GM19035 (cell line): ENCODE measurements around the gene APOB.

Experiments
- ATAC-seq: cut with Tn5 transposase; IDR thresholded peaks from one replicate; pipeline ENCODE4 v1.9.1; 2021; ENCODE audit not compliant: unreplicated experiment

The APOB gene

DNA sequence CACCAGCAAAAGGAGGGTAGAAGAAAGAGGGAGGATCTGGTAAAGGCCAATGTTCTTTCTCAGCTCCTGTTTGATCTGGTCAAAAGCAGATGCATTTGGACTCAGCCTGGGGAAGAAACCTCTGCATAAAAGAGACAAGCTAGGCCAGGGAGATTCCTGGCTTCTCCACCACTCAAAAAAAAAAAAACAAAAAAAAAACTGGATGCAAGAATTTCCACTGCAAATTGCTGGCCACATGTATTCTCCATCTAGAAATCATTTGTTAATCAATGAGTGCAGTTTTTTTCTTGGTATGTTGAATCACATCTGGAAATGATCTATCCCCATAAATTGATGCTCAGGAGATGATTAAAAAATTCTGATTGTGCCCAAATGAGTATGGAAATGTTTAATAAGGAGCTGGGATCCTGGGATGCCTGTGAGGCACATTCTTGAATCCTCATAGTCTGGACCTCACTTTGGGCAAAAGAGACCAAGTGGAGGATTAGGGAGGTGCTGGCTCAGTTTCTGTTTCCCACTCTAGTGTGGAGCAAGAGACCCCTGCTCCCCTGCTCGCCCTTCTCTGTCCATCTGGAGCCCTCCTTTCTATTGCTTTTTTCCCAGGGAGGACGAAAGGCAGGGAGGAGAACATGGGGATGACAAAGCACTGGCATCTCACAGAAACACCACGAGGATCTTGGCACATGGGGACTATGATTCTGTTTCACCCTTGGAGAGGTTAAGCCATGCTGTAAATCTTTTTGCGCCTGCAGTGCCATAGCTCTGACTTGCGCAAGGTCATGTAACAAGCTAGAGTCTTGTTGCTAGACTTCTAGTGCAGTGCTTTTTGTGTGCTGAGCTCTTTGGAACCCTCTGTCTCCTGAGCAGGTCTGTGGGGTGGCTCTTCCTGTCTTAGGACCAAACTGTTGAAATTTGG is 57.6 kb downstream of the APOB start:
- ATAC-seq, result no peak

DNA sequence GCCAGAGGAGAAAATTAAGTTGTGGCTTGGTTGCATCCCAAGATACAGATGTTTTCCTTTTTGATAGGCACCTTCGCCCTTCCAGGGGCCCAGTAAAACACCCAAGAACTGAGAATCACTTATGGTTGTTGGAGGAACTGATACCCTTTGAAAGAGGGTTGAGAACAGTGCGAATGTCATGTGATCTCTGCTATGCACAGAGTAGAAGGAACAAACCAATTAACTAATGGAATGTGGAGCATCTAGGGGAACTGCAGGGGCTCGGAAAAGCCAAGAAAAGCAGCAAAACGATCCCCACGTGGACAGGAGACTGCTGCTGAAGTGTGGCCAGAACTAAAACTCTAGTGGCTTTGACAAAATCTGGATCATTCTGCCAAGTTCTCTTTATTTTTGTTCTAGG is 58.8 kb downstream of the APOB start:
- ATAC-seq, result no peak

DNA sequence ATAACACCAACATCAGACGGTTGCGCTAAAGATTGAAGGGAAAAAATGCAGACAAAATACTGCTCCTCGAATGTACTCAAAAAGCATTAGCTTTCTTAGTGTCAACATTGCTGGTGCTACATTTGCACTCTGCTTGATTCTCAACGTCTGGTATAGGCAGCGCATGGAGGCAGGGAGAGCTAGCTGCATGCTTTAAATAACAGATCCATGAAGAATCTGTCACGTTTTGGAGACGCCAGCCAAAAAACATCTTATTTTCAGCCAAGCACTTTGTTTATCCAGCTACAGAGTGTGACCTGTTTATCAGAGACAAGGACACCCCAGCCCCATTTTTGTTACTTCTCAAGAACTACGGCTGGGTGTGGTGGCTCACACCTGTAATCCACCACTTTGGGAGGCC is 59.5 kb downstream of the APOB start:
- ATAC-seq, result no peak

DNA sequence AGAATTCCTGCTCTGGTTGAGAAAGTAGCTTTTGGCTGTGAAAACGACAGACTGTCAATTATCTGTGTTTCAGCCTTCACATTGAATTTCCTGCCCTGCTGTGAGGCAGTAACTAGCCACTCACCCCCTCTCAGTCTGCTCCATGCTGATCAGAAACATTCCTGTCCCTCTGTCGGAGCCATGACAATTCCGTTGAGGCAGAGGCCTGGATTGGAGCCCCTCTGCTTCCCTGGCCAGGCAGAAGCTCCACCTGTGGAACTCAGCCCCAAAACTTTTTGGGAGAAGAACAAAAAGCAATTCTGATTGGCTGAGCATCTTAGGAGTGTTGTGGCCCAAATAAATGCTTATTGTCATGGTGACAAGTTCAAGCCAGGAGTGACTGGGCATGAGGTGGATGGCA is 60.0 kb downstream of the APOB start:
- no peak for ATAC-seq

DNA sequence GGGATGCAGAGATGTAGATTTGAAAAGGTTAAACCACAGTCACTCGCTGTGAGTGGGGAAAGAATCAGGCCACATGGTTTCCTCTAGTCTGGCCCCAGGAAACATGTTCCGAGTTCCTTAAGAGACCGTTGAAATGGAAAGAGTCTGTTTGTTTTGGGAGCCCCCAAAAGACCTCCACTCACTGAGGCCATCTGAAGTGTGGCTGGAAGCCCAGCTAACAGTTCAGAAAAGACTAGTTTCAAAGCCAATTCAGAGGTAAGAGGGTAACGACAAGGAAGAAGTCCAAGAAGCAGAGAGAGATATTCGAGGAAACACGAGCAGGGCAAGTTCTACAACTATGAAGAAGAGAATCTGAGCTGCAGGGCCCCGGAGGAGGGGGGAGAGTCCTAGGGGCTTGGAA is 61.0 kb downstream of the APOB start:
- ATAC-seq, result no peak

DNA sequence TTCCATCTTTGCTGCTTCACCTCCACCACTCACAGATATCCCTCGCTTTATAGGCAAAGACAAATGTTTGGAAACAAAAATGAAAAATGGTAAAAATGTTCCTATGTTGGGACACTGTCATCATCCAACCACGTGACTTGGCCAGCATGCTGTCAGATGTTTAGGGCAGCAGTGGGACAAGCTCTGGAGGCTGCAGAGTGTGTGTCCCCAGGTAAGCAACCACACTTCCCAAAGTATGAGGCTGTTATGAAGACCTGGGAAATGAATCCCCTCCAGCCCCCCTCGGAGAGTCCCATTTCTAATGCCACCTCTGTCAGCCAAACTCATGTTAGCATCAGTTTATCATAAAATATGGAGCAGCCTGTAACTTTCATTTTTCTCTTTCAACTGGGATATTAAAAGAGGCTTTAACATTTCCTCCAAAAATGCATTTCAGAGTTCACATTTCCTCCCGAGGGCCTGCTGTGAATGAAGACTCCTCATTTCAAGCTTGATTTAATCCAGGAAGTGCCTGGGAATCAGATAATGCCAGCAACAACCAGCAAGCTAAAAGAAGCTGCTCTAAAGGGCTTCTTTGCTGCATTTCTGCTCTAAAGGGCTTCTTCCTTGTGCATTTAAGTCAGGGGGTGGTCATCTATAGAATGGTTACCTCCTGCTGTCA is 66.2 kb downstream of the APOB start:
- no peak for ATAC-seq

DNA sequence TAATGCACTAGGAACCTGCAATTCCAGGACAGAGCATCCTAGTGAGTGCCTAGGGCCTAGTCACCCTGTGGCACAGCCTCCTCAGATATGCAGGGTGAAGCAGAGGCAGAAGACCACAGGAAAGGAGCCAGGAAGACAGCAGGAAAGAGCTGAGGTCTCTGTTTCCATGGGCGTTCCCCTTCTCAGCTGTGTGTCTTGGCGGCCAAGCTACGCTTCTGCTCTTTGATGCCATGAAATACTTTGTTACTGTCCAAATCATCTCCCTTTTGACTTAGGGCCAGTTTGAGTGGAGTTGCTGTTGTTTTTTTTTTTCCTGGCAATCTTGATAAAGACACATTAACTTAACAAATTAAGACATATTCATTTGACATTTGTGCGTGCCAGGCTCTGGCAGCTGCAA is 67.3 kb downstream of the APOB start:
- no peak for ATAC-seq

DNA sequence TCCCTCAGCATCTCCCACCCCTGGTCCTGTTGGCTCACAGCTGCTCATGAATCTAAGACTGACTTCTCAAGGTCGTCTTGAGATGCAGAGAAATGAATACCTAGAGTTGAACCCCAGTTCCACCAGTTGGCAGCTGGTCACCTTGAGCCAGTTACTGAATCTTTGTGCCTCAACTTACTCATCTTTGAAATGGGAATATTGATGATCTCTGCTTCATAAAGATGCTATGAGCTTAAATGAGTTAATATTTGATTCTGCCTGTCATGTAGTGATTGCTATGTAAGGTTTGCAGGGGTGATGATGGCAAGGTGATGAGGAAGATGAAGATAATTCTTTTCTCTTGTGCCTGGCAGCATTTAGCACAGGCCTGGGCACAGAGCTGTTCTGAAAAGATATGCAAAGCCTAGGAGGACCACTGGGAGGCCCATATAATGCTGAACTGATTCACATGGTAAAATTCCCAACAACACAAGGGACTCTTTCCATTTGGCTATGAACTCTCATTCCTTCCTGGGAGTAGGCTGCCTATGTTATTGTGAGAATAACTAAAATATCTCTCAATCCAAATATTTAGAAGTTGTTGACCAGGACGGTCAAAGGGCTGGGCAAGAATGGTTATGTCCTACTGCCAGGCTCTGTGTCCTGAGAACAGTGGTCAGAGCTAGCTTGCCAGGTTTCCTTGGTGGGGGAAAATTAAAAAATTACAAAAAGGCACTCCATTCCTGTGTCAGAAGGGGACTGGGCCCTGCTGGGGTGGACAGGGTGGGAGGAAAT is 70.9 kb downstream of the APOB start:
- no peak for ATAC-seq

DNA sequence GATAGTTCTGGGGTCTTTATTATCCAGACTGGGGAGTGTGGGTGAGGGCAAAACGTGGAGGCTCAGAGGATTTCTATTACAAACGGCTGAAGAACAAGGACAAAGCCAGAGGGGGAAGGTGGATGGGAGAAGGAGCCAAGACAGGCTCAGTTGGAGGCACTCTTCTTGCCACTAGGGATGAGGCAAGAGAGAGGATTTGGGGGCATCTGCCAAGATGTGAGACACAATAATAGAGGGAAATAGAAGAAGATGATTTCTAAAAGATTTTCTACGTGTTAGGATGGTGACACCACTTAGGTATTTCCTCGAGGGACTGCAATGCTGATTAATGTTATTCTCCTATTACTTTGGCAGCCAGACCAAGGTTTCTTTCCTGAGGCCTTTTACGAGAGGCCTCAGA is 71.8 kb downstream of the APOB start:
- no peak for ATAC-seq

DNA sequence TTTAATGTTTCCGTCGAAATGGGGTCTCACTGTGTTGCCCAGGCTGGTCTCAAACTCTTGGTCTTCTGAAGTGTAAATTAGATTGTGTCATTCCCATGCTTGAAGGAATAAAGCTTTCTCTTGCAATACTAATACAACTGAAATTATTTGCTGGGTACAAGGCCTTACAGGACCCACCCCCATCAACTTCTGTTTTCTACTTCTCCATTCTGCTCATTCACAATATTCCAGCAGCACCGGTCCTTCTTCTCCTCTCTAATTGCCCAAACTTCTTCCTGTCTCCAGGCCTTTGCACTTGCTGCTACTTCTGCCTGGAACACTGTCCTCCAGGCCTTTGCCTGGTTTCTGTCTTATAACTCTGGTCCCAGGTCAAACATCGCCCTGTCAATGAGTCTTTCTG is 73.8 kb downstream of the APOB start:
- ATAC-seq, result no peak

DNA sequence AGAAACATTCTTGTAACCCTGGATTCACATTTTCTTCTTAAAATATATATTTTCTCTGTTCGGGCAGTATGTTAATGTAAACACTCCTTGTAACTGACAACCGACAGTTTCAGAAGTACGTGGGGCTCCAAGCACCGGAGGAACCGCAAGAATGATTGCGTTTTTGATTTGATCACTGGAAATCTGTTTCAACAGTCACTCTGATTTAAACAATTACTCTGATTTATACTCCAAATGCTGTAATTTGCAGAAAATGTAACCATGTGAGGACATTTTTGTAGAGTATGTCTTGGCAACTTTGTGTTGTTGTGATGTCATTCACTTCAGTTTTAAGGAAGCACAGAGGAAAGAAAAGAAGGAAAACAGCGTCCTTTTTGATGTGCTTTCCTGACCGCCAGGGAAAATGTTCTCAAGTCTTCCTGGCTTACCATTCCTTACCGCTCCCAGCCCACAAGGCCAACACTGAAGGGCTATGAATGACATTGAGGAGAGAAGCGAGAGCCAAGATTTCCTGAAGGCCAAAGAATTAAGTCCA is 77.7 kb downstream of the APOB start:
- ATAC-seq, result no peak

DNA sequence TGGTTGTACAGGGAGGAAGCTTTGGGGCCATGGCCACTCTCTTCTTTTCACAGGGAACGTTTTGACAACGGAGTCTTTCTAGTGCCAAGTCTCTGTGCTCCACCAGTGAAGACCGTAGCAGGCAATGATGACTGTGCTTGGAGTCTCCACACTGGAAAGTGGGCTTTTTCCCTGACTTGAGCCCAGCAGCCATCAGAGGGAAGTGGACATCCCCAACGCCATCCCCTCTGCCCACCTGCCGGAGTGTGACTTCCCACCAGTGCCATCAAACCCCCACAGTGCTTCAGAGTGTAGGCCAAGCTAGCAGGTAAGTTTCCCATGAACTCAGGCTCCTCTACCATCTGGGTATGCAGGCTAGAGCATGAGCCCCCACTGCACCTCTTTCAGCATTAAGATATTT is 78.7 kb downstream of the APOB start:
- no peak for ATAC-seq

DNA sequence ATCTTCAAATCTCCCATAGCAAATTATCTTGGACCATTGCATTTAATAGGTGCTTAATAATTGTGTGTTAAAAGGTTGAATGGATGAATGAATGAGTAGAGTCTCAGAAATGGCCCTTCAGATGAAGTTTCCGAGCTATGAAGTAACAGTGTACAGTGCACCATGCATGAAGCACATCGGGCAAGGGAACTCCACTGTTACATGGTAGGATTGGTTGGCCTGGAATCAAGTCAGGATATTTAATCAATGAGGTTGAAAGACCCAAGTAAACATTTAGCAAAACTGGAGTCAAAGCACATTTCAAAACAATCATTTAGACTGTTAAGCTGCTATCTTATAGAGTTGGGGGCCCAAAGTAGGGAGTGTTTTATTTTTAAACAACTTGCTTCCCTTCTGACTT is 80.0 kb downstream of the APOB start:
- ATAC-seq, result no peak

DNA sequence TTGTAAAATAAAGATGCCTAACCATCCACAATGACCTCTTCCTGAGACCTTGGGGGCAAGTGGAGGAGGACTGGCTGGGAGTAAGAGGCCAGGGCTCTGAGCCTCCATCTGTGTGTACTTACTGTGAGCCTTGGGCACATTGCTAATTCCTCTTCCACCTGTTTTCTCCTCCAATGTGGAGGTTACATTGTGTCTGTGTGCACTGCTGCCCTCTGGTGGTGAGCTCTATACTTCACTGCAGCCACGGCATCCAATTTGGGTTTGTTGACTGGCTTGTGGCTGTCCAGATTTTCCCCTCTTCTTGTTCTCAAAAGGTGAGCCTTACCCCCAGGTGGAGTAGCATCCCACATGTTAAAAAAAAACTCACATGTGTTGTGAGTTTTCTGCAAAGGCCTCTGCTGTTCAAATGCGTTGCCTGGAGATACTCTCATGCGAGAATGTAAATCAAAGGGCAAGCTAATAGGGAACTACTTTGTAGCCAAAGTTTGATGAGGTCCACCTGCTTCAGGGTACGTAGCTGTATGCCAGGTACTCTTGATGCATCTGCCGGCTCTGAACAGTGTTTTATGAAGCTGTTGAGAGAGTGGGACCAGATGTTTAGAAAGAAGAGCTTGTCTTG is 80.8 kb downstream of the APOB start:
- peak; percentile 84 for ATAC-seq

DNA sequence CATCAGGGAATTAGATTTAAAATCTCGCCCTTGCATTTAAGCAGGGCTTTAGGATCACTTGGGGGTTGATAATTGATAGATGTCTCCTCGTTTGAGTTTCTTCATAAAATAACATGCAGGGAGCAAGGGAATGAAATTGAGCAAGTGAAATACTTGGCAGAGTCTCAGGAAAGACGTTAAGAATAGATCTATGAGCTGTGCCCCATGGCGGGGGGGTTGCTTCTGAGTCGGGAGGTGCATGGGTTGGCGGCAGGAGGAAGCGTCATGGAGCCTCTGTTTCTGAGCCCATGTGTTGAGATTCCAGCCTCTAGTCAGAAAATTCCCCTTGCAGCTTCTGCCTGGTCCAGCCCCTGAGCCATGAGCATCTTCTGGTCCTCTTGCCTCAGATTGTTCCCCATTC is 82.0 kb downstream of the APOB start:
- ATAC-seq, result no peak

DNA sequence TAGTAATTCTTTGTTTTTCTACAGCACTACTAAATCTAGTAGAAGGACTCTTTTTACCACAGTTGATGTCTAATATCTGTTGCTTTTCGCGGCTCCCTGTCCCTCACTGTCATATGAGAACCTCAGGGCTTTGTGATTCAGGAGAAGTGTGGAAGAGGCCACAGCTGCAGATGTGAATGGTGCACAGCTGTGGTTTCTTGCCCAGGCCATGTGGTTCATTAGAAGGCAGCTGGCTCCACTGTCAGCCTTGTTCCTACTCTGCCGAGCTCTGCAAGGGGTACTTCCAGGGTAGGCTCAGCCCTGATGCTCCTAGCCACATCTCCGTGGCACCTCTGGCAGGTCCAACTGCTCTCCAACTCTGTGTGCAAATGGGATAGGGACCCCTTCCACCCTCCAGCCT is 83.9 kb downstream of the APOB start:
- ATAC-seq, result no peak

DNA sequence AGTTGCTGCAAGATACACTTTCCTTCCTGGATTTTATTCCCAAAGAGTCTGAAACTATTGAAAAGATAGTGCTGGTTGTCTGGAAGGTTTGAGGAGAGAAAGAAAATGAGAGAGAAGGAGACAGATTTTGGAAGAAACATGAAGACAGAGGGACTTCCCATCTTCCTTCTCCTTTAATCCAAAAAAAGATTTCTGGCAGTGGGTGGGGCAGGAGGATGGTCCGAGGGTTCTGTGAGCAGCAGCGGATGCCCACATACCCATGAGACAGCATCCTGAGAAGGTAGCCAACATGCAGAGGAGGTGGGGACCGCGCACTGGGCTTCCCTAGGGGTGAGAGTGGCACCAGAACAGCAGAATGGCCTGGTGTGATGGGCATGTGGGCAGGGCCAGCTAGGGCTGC is 84.6 kb downstream of the APOB start:
- no peak for ATAC-seq

DNA sequence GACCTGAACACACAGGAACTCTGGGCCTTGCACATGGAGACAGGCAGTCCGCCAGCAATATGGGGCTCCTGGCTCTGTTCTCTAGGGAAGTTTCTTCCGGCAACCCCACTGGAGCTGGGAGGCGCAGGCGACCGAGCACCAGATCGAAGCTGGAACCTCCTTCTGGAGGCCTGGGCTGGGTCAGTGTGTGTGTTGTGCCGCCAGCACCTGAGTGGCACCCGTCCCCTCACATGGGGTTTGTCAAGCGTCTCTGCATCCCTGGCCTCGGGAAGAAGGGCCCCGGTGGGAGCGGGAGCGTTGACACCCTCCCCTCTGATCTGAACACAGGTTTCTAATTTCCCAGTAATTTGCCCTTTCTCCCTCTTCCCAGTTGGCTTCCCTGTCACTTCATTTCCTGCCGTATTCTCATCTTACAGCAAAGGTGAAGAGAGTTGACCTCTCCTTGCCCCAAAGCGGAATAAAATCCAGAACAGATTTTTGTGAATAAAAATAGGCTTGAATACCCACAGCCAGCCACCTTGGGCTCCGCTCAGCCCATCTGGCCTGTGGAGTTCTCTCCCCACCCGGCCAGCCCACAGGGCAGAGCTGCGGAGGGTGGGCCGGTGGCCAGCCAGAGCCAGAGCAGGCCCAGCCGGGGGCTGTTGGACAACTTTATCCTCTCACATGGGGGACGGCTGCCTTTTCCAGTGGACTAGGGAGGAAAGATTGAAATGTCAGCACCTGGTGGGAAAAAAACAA is 85.9 kb downstream of the APOB start:
- ATAC-seq, result no peak

DNA sequence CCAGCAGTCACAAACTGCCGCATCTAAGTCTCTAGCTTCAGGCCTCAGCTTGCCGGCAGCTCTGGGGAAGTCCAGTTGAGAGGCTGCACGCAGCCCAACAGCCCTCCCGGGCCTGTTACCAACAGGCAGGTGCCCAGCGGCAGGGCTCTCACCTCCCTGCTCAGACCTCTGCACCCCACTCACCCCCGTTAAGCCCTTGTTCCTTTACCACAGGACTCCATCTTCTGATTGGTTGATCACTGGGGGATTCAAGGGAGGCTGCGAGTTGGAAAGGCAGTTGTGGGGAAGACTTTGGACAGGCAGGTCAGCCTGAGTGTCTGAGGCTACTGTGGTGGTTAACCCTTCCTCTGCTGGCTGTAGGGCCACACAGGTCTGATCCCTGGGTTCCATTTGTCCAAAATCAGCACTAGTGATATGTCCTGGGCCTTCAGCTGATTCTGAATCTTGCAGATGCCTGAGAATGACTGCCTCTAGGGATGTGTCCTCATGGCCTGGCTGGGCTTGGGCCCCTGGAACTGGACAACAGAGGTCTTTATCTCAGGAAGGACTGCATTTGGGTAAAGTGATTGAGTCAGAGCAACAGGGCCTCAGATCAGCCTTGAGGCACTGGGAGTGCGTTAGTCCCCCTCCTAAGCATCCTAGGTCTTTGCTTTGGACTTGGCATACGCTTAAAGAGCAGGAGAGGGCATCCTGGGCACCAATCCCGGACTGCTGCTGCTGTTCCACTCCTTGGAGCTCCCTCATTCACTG is 88.4 kb downstream of the APOB start:
- ATAC-seq, result no peak
